NT2/D1 (cell line): ENCODE results near the gene RPLP1.

Experiments
- SUZ12 ChIP-seq: IDR thresholded peaks from 2 replicates; pipeline ENCODE4 v1.6.1; 2011; ENCODE audit not compliant: insufficient read length, insufficient read depth; ENCODE audit errors: extremely low read depth
- YY1 ChIP-seq: IDR thresholded peaks from 2 replicates; pipeline ENCODE4 v1.6.1; 2011; ENCODE audit not compliant: insufficient read length, insufficient read depth
- ZNF274 ChIP-seq: IDR thresholded peaks from 2 replicates; pipeline ENCODE4 v1.6.1; 2011; ENCODE audit warnings: mild to moderate bottlenecking, low read depth, low read length

DNA sequence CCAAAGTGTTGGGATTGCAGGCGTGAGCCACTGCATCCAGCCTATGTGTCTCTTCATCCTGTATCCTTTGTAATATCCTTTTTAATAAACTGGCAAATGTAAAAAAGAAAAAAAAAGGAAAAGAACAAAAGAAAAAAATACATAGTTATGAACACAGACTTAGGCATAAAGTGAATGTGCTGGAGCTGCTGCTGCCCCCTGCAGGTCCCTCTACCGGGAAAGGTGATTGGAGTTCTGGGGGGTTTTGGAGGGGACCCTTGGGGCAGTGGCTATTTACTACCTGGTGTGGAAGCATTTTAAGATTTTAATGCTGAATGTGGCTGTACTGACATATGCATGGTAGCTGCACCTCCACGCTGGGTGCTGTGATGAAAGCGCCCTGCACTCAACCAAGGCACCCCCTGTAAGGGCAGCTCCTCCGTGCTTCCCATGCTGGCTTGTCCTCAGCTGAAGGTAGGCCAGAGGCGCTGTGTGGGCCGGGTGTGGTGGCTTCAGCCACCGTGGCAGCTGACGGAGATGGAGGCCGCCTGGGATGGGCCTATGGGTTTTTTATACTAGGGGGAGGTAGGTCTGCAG is 49.9 kb downstream of the RPLP1 start:
- TF ChIP-seq ZNF274: no peak
- TF ChIP-seq YY1: no peak
- no peak for TF ChIP-seq SUZ12
